MM.1S (cell line): ENCODE measurements around the gene PLA2G6.

Experiments
- CTCF ChIP-seq: fragments of 300-600 bp; sonication (generic); IDR thresholded peaks from 2 replicates; pipeline ENCODE4 v1.5.1; 2016; ENCODE audit warnings: antibody characterized with exemption, low read length, mixed read lengths
- EZH2phosphoT487 ChIP-seq: fragments of 300-600 bp; sonication (generic); IDR thresholded peaks from 2 replicates; pipeline ENCODE4 v1.6.1; 2018; ENCODE audit warnings: antibody characterized with exemption, low read length

DNA sequence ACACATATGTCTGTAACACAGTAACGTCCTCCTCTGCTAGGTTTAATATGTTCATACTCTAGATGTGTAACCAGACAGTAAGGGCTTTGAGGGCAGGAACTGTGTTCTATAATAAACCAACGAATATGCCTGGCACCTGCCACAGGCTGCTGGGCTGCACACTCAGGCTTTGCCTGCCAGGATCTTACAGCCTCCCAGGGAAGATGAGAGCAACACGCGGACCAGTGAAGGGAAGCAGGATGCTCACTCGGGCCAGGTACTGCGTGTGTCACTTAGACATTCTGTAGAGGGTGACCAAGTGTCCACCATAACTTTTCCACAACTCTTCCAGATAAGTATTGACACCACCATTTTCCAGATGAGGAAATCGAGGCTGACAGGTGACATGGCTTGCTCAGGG is 49.5 kb downstream of the PLA2G6 start:
- TF ChIP-seq EZH2phosphoT487, result no peak
- no peak for TF ChIP-seq CTCF
